Panc1 (cell line): ENCODE data around the gene ACD.

Experiments
- SIN3A ChIP-seq: IDR thresholded peaks from 2 replicates; pipeline ENCODE4 v1.6.1; 2012; ENCODE audit warnings: low read depth, mild to moderate bottlenecking, low read length, moderate library complexity, borderline replicate concordance; ENCODE audit not compliant: insufficient read depth
- TF ChIP-seq, protein P1 (sequence below): fragments of 450-650 bp; IDR thresholded peaks from 2 replicates; pipeline ENCODE4 v1.5.1; 2017; ENCODE audit warnings: mild to moderate bottlenecking

DNA sequence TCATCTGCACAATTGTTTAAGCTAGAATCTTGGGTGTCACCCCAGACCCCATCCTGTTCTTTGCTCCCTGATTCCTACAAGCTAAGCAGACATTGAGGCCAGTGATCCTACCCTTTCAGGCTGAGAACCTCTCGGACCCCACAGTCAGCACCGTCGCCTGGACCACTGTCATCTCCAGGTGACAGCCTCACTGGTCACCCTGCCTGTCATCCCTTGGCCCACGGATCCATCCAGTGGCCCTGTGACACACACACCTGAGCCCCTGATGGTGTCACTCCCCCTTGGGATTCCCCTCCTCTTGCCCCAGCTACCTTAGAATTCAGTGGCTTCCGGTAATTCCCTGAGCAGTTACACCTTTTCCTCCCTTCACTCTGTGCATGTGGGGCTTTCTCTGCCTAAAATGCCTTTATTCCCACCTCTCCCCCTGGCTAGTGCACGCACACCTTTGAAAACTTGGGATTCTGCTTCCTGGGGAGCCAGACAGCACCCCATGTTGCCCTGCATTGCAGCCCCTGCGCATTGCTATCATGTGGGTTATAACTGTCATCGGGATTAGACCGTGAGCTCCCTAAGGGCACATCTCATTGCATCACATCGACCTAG is 9.5 kb upstream of the ACD start:
- TF ChIP-seq, protein P1, sequence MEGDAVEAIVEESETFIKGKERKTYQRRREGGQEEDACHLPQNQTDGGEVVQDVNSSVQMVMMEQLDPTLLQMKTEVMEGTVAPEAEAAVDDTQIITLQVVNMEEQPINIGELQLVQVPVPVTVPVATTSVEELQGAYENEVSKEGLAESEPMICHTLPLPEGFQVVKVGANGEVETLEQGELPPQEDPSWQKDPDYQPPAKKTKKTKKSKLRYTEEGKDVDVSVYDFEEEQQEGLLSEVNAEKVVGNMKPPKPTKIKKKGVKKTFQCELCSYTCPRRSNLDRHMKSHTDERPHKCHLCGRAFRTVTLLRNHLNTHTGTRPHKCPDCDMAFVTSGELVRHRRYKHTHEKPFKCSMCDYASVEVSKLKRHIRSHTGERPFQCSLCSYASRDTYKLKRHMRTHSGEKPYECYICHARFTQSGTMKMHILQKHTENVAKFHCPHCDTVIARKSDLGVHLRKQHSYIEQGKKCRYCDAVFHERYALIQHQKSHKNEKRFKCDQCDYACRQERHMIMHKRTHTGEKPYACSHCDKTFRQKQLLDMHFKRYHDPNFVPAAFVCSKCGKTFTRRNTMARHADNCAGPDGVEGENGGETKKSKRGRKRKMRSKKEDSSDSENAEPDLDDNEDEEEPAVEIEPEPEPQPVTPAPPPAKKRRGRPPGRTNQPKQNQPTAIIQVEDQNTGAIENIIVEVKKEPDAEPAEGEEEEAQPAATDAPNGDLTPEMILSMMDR = no peak
- no peak for TF ChIP-seq SIN3A
